H9 (cell line): ENCODE results near the gene UNC45A. TPM values are rescaled to one million over a fixed set of nuclear protein-coding genes. Genes with fewer than 3 reads are reported as not detected.

Experiments used
- DNase-seq: peaks from one replicate; pipeline ENCODE4 v3.0.0-alpha.2; 2017
- H2AFZ ChIP-seq: one replicate; pipeline ENCODE4 v1.6.1; 2013; ENCODE audit warnings: mild to moderate bottlenecking, low read length, control low read depth, moderate library complexity
- H2AK5ac ChIP-seq: 2 replicates; pipeline ENCODE4 v1.6.1; 2013; ENCODE audit warnings: low read length, control low read depth, mixed read lengths; ENCODE audit not compliant: insufficient read length
- H2BK120ac ChIP-seq: one replicate; pipeline ENCODE4 v1.6.1; 2013; ENCODE audit warnings: low read depth, mild to moderate bottlenecking, low read length, control low read depth, inconsistent platforms; ENCODE audit not compliant: poor library complexity, severe bottlenecking
- H2BK12ac ChIP-seq: 2 replicates; pipeline ENCODE4 v1.6.1; 2013; ENCODE audit warnings: low read length, control low read depth, mixed read lengths, low read depth; ENCODE audit not compliant: insufficient read length
- H2BK15ac ChIP-seq: 2 replicates; pipeline ENCODE4 v1.6.1; 2013; ENCODE audit warnings: low read depth, low read length, control low read depth
- H2BK20ac ChIP-seq: one replicate; pipeline ENCODE4 v1.6.1; 2013; ENCODE audit warnings: low read depth, mild to moderate bottlenecking, low read length, control low read depth, inconsistent platforms; ENCODE audit not compliant: poor library complexity, severe bottlenecking
- H2BK5ac ChIP-seq: 2 replicates; pipeline ENCODE4 v1.6.1; 2013; ENCODE audit warnings: low read length, control low read depth, mixed read lengths; ENCODE audit not compliant: insufficient read length
- H3K14ac ChIP-seq: 2 replicates; pipeline ENCODE4 v1.6.1; 2013; ENCODE audit warnings: low read length, control low read depth; ENCODE audit not compliant: insufficient read depth
- H3K18ac ChIP-seq: 2 replicates; pipeline ENCODE4 v1.6.1; 2013; ENCODE audit warnings: low read depth, mild to moderate bottlenecking, mixed read lengths, low read length, control low read depth; ENCODE audit not compliant: insufficient read length
- H3K23ac ChIP-seq: 2 replicates; pipeline ENCODE4 v1.6.1; 2013; ENCODE audit warnings: low read length, control low read depth, mixed read lengths, low read depth; ENCODE audit not compliant: insufficient read length
- H3K23me2 ChIP-seq: 2 replicates; pipeline ENCODE4 v1.6.1; 2013; ENCODE audit warnings: low read depth, mild to moderate bottlenecking, mixed read lengths, low read length, control low read depth; ENCODE audit not compliant: insufficient read length, poor library complexity, severe bottlenecking
- H3K27ac ChIP-seq: 2 replicates; pipeline ENCODE4 v1.5.1; 2013; ENCODE audit warnings: low read length, control low read depth, mixed read lengths, low read depth; ENCODE audit not compliant: insufficient read length
- H3K27me3 ChIP-seq: 2 replicates; pipeline ENCODE4 v1.6.1; 2013; ENCODE audit warnings: low read length, control low read depth, inconsistent platforms; ENCODE audit not compliant: insufficient read depth
- H3K4ac ChIP-seq: 2 replicates; pipeline ENCODE4 v1.6.1; 2013; ENCODE audit warnings: low read depth, mild to moderate bottlenecking, control low read depth, inconsistent platforms, low read length, moderate library complexity
- H3K4me1 ChIP-seq: 2 replicates; pipeline ENCODE4 v1.6.1; 2013; ENCODE audit warnings: low read length, control low read depth, inconsistent platforms; ENCODE audit not compliant: insufficient read depth
- H3K4me2 ChIP-seq: 2 replicates; pipeline ENCODE4 v1.6.1; 2013; ENCODE audit warnings: low read length, control low read depth, mixed read lengths; ENCODE audit not compliant: insufficient read length, insufficient read depth
- H3K56ac ChIP-seq: 2 replicates; pipeline ENCODE4 v1.6.1; 2013; ENCODE audit warnings: low read depth, mild to moderate bottlenecking, mixed read lengths, low read length, control low read depth; ENCODE audit not compliant: insufficient read length
- H3K79me1 ChIP-seq: 2 replicates; pipeline ENCODE4 v1.6.1; 2013; ENCODE audit warnings: low read depth, mild to moderate bottlenecking, moderate library complexity, low read length, control low read depth, inconsistent platforms; ENCODE audit not compliant: insufficient read depth, poor library complexity, severe bottlenecking
- H3K79me2 ChIP-seq: 2 replicates; pipeline ENCODE4 v1.6.1; 2013; ENCODE audit warnings: low read length, control low read depth, inconsistent platforms; ENCODE audit not compliant: insufficient read depth
- H3K9ac ChIP-seq: 2 replicates; pipeline ENCODE4 v1.6.1; 2013; ENCODE audit warnings: low read length, control low read depth, mixed read lengths; ENCODE audit not compliant: insufficient read length; ENCODE audit errors: extremely low read depth
- H3K9me3 ChIP-seq: one replicate; pipeline ENCODE4 v1.6.1; 2013; ENCODE audit warnings: low read depth, low read length, inconsistent platforms; ENCODE audit not compliant: control insufficient read depth
- H3T11ph ChIP-seq: one replicate; pipeline ENCODE4 v1.6.1; 2013; ENCODE audit warnings: mild to moderate bottlenecking, low read length, control low read depth, inconsistent platforms
- H4K20me1 ChIP-seq: one replicate; pipeline ENCODE4 v1.6.1; 2013; ENCODE audit not compliant: control insufficient read depth, insufficient read length, insufficient read depth
- H4K5ac ChIP-seq: 2 replicates; pipeline ENCODE4 v1.6.1; 2013; ENCODE audit warnings: low read depth, mild to moderate bottlenecking, mixed read lengths, low read length, control low read depth; ENCODE audit not compliant: insufficient read length
- H4K8ac ChIP-seq: replicated peaks from 2 replicates; pipeline ENCODE4 v1.6.1; 2013; ENCODE audit warnings: low read length, control low read depth, mixed read lengths, low read depth; ENCODE audit not compliant: insufficient read length
- H4K91ac ChIP-seq: 2 replicates; pipeline ENCODE4 v1.6.1; 2013; ENCODE audit warnings: low read depth, mild to moderate bottlenecking, moderate library complexity, mixed read lengths, low read length, control low read depth; ENCODE audit not compliant: insufficient read length
- H3K27ac Mint-ChIP-seq, 3 experiments: 2 replicates in 2 of 3; 3 replicates in 1 of 3; pipeline ENCODE4 v1.8.0; 2020 to 2021; ENCODE audit warnings: mixed read lengths in 3 of 3, mild to moderate bottlenecking in 1 of 3, moderate library complexity in 1 of 3
- H3K27me3 Mint-ChIP-seq: 2 replicates; pipeline ENCODE4 v1.8.0; 2021; ENCODE audit warnings: low read depth, mild to moderate bottlenecking, moderate library complexity, mixed read lengths
- H3K36me3 Mint-ChIP-seq, 3 experiments: 2 replicates in 2 of 3; 3 replicates in 1 of 3; pipeline ENCODE4 v1.8.0; 2020 to 2021; ENCODE audit warnings: low read depth in 3 of 3, mixed read lengths in 3 of 3; ENCODE audit not compliant: insufficient read depth in 1 of 3
- H3K4me1 Mint-ChIP-seq, 2 experiments: 2 replicates each; pipeline ENCODE4 v1.8.0; 2020; ENCODE audit warnings: mixed read lengths in 2 of 2
- H3K4me3 Mint-ChIP-seq, 2 experiments: 2 replicates in 1 of 2; 3 replicates in 1 of 2; pipeline ENCODE4 v1.8.0; 2020 to 2021; ENCODE audit warnings: mild to moderate bottlenecking in 2 of 2, mixed read lengths in 2 of 2, moderate library complexity in 1 of 2
- H3K9me3 Mint-ChIP-seq, 2 experiments: 2 replicates in 1 of 2; 3 replicates in 1 of 2; pipeline ENCODE4 v1.8.0; 2020; ENCODE audit warnings: mild to moderate bottlenecking in 2 of 2, mixed read lengths in 2 of 2, moderate library complexity in 1 of 2
- WGBS: extraction: QIAGEN DNeasy Blood & Tissue Kit; methylation state at CpG from one replicate; pipeline ENCODE4 v1.1.7; 2013; ENCODE audit warnings: missing lambda C conversion rate, low lambda C conversion rate, mixed read lengths; ENCODE audit not compliant: insufficient read length; ENCODE audit errors: extremely low coverage; 5-methylcytosine and 5-hydroxymethylcytosine counted together
- total RNA-seq: library from RNA; stranded (reverse); gene quantifications from 2 replicates; pipeline ENCODE4 v1.2.1, GENCODE V29; 2021
- TF ChIP-seq, protein P1 (sequence below): fragments of 200-600 bp; sonication (generic); conservative IDR thresholded peaks from 3 replicates; pipeline ENCODE4 v1.8.0; 2021; ENCODE audit warnings: antibody characterized with exemption, mild to moderate bottlenecking

The UNC45A gene
- total RNA-seq, 1 experiment from 2014 or later, result 84.6 TPM

DNA sequence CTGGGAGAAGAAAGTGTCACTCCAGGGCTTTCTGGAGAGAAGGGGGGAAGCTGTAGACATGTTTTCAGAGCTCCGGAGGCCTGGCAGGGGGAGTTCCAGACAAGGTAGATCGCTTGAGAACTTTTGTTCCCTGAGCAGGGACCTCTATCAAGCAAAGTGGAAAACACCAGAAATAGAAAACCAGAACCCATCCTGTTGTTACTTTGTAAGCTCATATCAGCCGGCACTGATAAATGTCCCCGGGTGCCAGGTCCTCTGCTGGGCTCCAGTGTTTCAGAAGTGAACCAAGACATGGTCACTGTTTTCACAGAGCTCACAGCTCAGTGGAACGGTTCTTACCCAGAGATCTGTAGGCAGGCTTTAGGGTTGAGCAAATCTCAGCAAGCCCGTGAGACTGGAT is 16.2 kb upstream of the UNC45A start:
- Mint-ChIP-seq H3K4me3 (no peak overlapping the region; a peak in 1 of 5 replicates), H3K36me3 (peaks cover 3 to 52% (median 11%) of the 10 kb centered on the region in 3 experiments; a peak in 6 of 7 replicates), H3K9me3 (no peaks in the 10 kb centered on the region), H3K4me1 (peaks cover 11 to 12% of the 10 kb centered on the region in 2 experiments), H3K27ac (0 out of 7 replicates have a peak overlapping the region, but pooled peaks of 1 of the 3 experiments have one; percentile 6), H3K27me3 (no peaks in the 10 kb centered on the region)
- Histone ChIP-seq H2BK20ac (no peak overlapping the region), H3K4me1 (no peaks in the 10 kb centered on the region), H2BK5ac (no peak overlapping the region), H4K91ac (no peak overlapping the region), H3K18ac (no peak overlapping the region), H3K79me1 (no peaks in the 10 kb centered on the region), H3K79me2 (no peaks in the 10 kb centered on the region), H4K20me1 (no peaks in the 10 kb centered on the region), H3K27me3 (no peaks in the 10 kb centered on the region), H3K23ac (no peak overlapping the region), H3K9me3 (no peaks in the 10 kb centered on the region), H3K4ac (no peak overlapping the region), H2AFZ (no peak overlapping the region), H2BK120ac (no peak overlapping the region), H3K4me2 (no peak overlapping the region), H4K5ac (no peak overlapping the region), H2BK12ac (no peak overlapping the region), H3T11ph (no peak overlapping the region), H3K56ac (no peak overlapping the region), H3K23me2 (no peaks in the 10 kb centered on the region), H4K8ac (no peak overlapping the region), H2BK15ac (no peak overlapping the region), H3K9ac (no peak overlapping the region), H3K14ac (no peak overlapping the region), H3K27ac (no peak overlapping the region), H2AK5ac (no peak overlapping the region)
- whole genome bisulfite sequencing, result no CpG with 5 or more reads among the region's 6 CpGs
- TF ChIP-seq, protein P1, sequence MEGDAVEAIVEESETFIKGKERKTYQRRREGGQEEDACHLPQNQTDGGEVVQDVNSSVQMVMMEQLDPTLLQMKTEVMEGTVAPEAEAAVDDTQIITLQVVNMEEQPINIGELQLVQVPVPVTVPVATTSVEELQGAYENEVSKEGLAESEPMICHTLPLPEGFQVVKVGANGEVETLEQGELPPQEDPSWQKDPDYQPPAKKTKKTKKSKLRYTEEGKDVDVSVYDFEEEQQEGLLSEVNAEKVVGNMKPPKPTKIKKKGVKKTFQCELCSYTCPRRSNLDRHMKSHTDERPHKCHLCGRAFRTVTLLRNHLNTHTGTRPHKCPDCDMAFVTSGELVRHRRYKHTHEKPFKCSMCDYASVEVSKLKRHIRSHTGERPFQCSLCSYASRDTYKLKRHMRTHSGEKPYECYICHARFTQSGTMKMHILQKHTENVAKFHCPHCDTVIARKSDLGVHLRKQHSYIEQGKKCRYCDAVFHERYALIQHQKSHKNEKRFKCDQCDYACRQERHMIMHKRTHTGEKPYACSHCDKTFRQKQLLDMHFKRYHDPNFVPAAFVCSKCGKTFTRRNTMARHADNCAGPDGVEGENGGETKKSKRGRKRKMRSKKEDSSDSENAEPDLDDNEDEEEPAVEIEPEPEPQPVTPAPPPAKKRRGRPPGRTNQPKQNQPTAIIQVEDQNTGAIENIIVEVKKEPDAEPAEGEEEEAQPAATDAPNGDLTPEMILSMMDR, result no peak
- DNase-seq, result no peak
